Astrocyte of the spinal cord (primary cell): Measurements from ENCODE around the gene CDC42EP5.

Experiments used
- DNase-seq: peaks from one replicate; pipeline ENCODE4 v3.0.0; 2011; ENCODE audit warnings: low read depth, low spot score
- H3K4me3 ChIP-seq: 2 replicates; pipeline ENCODE4 v1.5.1; 2011; ENCODE audit warnings: low read depth, mild to moderate bottlenecking, low read length, moderate library complexity
- in situ Hi-C: cut with HindIII; loops from 2 replicates; pipeline ENCODE4 v1.10.0; 2017; ENCODE audit warnings: low sequenced_read_pairs
- TF ChIP-seq, protein P1 (sequence below): IDR thresholded peaks from 2 replicates; pipeline ENCODE4 v1.5.1; 2012; ENCODE audit warnings: low read depth, mild to moderate bottlenecking, low read length, inconsistent platforms

CDC42EP5 gene

DNA sequence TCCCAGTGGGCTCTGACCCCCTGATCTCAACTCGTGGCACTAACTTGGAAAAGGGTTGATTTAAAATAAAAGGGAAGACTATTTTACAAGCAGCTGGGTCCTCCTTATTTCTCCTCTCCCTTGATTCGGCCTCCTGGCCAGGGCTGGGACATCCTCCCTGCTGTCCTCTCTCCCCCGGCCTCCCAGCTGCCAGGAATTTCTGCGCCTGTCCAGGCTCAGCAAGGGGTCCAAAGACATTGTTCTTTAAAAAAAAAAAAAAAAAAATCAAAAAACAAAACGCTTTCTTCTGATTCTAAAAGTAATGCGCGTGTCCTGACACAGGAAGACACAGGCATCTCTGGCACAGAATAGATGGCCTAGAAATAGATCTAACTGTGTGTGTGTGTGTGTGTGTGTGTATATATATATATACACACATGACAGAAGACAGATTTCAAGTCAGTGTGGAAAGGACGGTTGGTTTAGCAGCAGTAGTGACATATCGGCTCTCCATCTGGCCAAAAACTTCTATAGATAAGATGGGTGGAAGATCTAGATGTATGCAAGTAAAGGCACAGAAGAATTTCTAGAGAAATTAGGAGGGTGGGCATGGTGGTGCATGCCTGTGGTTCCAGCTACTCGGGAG, 36.4 kb downstream of the CDC42EP5 start:
- in situ Hi-C loops: no loop called here
- DNase-seq: no peak
- no peak overlapping the region for H3K4me3 ChIP-seq
- TF ChIP-seq, protein P1, sequence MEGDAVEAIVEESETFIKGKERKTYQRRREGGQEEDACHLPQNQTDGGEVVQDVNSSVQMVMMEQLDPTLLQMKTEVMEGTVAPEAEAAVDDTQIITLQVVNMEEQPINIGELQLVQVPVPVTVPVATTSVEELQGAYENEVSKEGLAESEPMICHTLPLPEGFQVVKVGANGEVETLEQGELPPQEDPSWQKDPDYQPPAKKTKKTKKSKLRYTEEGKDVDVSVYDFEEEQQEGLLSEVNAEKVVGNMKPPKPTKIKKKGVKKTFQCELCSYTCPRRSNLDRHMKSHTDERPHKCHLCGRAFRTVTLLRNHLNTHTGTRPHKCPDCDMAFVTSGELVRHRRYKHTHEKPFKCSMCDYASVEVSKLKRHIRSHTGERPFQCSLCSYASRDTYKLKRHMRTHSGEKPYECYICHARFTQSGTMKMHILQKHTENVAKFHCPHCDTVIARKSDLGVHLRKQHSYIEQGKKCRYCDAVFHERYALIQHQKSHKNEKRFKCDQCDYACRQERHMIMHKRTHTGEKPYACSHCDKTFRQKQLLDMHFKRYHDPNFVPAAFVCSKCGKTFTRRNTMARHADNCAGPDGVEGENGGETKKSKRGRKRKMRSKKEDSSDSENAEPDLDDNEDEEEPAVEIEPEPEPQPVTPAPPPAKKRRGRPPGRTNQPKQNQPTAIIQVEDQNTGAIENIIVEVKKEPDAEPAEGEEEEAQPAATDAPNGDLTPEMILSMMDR: no peak

DNA sequence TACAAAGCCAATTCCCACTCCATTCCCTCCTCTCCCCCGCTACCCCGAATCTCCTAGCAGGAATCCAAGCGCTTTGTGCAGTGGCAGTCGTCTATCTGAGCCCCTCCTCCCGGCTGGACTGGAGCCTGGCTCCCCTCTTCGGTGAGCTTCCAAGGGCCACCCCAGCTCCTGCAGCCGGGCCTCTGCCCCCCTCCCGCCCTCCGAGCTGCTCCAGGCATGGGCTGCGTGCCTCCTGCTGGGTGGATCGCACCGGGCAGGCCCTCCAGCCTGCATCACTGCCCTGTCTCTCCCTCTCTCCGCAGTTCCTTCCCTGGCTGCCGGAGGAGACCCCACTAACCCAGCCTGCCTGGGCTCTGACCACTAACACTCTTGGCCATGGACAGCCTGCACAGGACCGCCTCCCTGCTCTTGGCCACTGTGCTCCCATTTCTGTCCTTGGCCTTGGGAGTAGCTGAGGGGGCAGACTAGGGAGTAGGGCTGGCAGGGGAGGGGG, 37.0 kb downstream of the CDC42EP5 start:
- TF ChIP-seq, protein P1: peak; percentile 5
- no peak overlapping the region for H3K4me3 ChIP-seq
- in situ Hi-C loops: no loop called here
- DNase-seq: no peak

DNA sequence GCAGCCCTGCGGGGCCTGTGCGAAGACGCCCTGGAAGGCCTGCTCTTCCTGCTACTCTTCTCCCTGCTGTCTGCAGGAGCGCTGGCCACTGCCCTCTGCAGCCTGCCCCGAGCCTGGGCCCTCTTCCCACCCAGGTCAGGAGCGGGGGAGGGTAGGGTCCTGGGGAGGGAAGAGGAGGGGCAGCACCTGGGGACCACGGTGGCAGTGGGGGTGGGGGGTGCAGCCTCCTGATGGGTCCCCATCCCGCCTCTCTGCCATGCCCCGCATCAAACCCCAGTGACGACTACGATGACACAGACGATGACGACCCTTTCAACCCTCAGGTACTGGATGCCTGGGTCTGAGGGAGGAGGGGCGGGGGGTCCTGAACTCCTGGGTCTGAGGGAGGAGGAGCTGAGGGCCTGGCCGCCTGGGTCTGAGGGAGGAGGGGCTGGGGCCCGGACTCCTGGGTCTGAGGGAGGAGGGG, 37.5 kb downstream of the CDC42EP5 start:
- DNase-seq: no peak
- H3K4me3 ChIP-seq: no peak overlapping the region
- in situ Hi-C loops: no loop called here
- TF ChIP-seq, protein P1: no peak

DNA sequence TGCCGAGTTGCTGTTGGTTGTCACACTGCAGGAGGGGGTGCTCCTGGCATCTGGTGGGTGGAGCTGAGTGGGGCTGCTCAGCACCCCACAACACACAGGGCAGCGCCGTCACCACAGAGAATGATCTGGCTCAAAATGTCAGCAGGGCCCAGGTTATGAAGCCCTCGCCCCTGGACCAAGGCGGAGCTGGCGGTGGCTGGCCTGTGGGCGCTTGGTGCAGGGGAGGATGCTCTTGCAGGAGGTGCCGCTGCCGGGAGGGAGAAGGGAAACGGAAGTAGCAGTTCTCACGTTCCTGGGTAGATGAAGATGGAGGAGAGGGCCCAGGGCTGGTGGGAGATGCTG, 38.3 kb downstream of the CDC42EP5 start:
- no peak overlapping the region for H3K4me3 ChIP-seq
- TF ChIP-seq, protein P1: no peak
- in situ Hi-C loops: no loop called here
- no peak for DNase-seq

DNA sequence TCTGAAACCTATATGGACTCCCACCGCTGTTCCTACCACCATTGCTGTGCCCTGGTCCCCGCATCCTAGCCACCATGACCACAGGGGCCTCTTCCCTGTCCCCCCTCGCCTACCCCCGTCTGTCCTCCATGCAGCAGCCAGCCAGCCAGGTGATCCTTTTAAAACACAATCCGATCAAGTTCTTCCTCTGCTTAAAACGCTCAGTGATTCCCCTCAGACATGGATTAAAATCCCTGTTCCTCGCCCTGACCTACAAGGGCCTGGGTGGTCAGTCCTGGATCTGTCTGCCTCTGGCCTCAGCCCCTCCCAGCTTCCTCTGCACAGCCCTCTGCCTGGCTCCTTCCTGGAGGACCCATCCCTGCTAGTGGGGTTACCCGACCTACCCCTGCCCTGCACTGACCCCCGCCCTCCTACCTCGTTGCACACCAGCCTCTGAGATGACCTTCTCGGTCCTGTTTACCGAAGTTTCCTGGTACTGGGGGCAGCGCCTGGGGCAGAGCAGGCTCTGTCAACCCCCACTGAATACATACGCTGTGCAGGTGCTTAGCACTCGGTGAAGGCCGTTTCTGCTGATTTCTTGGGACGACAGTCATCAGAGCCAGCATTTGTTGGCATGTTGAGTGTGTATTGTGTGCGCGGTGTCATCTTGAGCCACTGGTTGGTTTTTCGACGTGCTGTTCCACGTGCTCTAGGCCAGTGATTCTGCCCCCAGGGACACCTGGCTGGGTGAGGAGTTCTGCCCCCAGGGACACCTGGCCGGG, 38.8 kb downstream of the CDC42EP5 start:
- in situ Hi-C loops: no loop called here
- DNase-seq: no peak
- TF ChIP-seq, protein P1: no peak
- no peak overlapping the region for H3K4me3 ChIP-seq

DNA sequence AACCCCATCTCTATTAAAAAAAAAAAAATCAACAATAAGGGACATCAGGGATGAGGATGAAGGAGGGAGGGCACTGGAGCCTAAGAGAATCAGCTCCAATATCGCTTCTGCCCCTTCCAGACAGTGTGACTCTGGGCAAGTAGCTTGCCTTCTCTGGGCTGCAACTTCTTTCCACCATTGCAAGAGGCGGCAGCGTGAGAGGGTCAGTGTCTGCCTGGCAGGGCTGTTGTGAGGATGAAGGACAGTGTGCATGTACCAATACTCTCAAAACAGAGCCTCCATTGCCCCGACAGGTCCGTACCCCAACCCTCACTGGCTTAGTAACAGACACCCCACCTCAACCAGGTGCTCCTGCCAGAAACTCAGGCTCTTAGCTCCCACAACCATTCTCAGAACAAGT, 39.4 kb downstream of the CDC42EP5 start:
- H3K4me3 ChIP-seq: no peak overlapping the region
- TF ChIP-seq, protein P1: no peak
- no peak for DNase-seq
- in situ Hi-C loops: no loop called here
